Measurements from ENCODE around the gene INSIG1.

DNA sequence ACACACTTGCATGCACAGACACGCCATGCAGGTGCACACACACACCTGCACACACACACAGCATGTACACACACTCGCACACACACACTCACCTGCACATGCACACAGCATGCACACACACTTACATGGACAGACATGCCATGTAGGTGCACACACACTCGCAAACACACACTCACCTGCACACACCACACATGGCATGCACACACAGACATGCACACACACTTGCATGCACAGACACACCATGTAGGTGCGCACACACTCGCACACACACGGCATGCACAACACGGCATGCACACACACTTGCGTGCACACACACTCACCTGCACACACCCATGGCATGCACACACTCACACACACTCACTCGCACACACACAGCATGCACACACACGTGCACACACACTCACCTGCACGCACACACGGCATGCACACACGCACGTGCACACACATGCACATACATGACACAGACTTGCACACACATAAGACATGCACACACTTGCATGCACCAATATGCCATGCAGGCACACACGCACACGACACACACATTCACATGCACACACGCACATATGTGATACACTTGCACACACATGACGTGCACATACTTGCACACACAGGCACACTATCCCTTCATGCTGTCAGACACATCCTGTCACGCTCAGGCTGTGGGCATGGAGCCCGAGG lies 56.8 kb downstream of the INSIG1 start:
- TF ChIP-seq, protein P1, sequence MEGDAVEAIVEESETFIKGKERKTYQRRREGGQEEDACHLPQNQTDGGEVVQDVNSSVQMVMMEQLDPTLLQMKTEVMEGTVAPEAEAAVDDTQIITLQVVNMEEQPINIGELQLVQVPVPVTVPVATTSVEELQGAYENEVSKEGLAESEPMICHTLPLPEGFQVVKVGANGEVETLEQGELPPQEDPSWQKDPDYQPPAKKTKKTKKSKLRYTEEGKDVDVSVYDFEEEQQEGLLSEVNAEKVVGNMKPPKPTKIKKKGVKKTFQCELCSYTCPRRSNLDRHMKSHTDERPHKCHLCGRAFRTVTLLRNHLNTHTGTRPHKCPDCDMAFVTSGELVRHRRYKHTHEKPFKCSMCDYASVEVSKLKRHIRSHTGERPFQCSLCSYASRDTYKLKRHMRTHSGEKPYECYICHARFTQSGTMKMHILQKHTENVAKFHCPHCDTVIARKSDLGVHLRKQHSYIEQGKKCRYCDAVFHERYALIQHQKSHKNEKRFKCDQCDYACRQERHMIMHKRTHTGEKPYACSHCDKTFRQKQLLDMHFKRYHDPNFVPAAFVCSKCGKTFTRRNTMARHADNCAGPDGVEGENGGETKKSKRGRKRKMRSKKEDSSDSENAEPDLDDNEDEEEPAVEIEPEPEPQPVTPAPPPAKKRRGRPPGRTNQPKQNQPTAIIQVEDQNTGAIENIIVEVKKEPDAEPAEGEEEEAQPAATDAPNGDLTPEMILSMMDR (IDR thresholded peaks at IDR 0.05) = no peak
- no peak for TF ChIP-seq POLR2A (IDR thresholded peaks at IDR 0.05)

Data from esophagus squamous epithelium (tissue), 4 donors.